LoVo (cell line): ENCODE measurements around the gene HSPBP1.

Experiments used
- DNase-seq: peaks from one replicate; pipeline ENCODE4 v3.0.0-alpha.2; 2016; ENCODE audit warnings: low spot score

HSPBP1 gene

GRCh38 chr19:55254625-55254977 is 25.3 kb downstream of the HSPBP1 start:
- no peak for DNase-seq

GRCh38 chr19:55253842-55254624 is 25.9 kb downstream of the HSPBP1 start:
- no peak for DNase-seq

- no peak for DNase-seq
These were observed 26.9 kb downstream of the HSPBP1 start for GRCh38 chr19:55252760-55253663.

- no peak for DNase-seq
These were observed 28.4 kb downstream of the HSPBP1 start for GRCh38 chr19:55251341-55252081.

DNA sequence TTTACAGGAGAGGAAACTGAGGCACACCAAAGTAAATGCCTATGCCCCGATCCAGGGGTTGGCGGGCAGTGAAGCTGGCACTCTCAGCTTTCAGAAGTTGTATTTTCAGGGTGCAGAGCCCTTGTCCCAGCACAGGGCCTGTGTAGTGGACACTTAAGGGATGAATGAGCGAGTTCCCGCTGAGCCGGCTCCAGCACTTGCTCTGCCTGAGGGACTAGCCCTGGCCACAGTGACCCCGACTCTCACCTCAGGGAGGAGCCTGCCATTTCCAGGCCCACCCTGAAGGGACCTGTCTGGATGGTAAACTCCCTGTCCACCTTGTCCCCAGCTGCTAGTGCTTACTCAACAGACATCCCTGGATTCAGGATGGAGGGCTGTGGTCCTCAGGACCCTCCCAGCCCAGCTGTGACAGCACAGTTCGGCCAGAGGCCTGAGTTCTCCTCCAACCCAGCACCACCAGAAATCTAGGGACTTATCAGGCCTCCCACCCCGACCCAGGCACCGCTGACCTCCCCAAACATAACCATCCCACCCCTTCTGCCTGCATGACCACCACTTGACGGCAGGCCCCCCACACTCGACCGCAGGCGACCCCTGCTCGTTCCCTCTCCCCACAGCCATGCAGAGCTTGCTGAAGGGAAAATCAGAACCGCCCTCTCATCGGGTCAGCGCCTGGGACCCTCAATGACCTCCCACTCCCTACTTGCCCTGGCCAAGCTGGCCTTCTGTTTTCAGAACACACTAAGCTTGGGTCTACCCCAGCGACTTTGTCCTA is 29.5 kb downstream of the HSPBP1 start:
- DNase-seq: no peak

GRCh38 chr19:55249841-55250240 is 30.1 kb downstream of the HSPBP1 start:
- no peak for DNase-seq

DNA sequence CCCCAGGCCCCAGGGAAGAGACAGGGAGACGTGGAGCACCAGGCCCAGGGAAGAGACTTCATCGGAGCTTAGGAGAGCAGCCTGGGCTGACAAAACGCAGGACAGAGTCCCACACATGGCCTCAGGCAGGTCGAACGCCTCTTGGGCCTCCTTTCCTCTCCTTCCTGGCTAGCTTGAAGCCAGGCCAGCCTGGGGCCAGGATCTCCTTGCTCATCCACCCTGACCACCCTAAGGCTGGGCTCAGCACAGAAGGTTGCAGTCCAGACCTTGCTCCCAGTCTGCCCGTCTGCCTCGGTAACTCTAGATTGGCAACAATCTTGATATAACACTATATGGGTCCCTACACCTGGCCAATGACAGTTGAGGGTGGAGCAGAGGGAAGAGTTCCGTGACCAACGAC is 31.2 kb downstream of the HSPBP1 start:
- DNase-seq: no peak

- no peak for DNase-seq
These were observed 31.7 kb downstream of the HSPBP1 start for GRCh38 chr19:55248166-55248675.

GRCh38 chr19:55247621-55248099 is 32.2 kb downstream of the HSPBP1 start:
- no peak for DNase-seq

DNA sequence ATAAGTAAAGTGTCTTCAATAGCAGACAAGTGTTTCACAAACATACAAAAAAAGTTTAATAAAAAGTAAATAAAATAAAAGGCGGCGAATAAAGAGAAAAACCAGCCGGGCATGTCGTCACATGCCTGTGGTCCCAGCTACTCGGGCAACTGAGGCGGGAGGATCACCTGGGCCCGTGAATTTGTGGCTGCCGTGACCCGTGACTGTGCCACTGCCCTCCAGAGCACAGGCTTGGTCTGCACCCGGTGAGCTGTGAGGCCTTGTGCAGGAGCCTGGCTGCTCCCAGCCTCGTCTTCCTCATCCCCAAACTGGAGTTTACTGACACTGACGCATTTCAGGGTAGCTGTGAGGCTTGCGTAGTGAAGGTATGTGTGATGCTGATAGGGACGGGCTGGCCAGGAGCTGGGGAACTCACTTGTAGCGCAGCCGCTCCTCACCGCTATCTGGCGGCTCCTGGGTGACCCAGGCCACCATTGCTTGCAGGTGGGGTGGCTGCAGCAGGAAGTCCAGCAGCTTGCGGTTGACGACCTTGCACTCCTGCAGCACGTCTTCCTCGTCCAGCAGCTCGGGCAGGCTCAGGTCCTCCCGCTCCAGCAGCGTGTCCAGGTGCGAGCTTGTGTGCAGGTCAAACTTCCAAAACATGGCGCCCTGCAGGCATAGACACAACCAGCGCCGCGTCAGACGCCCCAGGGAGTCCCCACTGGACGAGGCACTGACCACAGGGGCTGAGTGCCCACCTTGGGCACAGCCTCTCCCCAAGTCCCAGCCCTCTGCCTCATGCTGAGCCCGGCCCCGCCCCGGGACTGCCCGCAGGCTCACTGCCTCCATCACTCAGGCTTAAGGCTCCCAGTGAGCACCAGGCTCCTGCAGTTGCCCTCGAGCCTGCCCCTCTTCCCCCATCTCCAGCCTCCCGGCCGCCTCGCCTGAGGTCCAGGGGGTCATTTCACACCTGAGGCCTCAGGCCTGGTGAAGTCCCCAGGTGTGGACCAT is 33.2 kb downstream of the HSPBP1 start:
- DNase-seq: no peak

GRCh38 chr19:55245236-55245904 is 34.5 kb downstream of the HSPBP1 start:
- DNase-seq: no peak

- no peak for DNase-seq
These were observed 35.8 kb downstream of the HSPBP1 start for GRCh38 chr19:55244004-55244680.

DNA sequence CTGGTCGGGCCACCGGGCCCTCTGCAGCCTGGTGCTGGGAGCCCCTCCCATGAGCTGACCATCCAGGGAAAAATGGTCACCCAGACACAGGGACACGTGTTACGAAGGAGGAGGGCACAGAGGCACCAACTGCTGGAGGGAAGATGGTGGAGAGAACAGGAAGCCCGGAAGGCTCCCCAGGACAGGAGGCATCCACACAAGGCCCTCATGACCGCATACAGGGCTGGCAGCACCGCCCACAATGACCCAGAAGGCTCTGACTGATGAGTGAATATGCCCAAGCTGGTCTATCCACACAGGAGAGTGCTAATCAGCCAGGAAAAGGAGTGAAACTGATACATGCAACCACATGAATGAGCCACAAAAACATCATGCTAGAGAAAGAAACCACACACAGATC is 37.4 kb downstream of the HSPBP1 start:
- no peak for DNase-seq

DNA sequence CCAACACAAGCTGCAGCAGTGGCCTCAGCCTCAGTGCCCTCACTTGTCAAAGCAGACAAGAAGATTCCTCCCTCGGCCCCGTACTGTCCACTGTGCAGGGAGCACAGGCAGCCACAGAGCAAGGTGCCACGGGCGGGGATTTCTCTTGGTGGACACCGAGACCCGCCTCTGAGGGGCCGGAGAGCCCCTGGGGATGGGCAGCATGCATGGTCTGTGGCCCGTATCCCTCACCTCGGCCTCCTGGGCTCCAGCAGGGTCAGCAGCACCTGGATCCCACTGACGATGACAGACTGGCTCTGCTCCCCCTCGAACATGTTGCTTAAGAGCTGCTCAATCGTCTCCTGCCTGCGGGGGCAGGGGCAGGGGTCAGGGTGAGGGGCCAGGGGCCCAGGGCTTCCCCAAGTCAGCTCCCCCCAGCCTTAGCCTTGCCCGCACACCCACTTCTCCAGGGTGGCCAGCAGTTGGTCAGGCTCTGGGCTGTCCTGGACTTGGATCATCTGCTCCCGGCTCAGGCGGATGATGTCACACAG is 37.9 kb downstream of the HSPBP1 start:
- no peak for DNase-seq

GRCh38 chr19:55241143-55241934 is 38.6 kb downstream of the HSPBP1 start:
- DNase-seq: no peak

DNA sequence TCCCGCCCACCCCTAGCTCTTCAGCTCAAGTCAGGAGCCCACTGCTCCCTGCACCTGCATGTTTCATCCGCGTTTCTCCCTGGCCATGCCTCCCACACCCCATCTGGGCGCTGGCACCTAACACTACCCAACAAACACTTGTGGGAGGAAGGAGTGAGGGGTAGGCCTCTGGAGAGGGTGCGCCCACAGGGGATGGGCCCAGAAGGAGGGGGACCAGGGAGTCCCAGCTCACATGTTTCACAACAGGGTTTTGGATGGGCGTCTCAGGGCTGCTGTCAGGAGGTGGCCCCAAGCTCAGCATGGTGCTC is 39.2 kb downstream of the HSPBP1 start:
- DNase-seq: no peak

GRCh38 chr19:55239004-55239403 is 40.9 kb downstream of the HSPBP1 start:
- DNase-seq: no peak

GRCh38 chr19:55238030-55238429 is 41.9 kb downstream of the HSPBP1 start:
- DNase-seq: no peak
